ENCODE measurements around the gene ACO1.

ACO1 gene

DNA sequence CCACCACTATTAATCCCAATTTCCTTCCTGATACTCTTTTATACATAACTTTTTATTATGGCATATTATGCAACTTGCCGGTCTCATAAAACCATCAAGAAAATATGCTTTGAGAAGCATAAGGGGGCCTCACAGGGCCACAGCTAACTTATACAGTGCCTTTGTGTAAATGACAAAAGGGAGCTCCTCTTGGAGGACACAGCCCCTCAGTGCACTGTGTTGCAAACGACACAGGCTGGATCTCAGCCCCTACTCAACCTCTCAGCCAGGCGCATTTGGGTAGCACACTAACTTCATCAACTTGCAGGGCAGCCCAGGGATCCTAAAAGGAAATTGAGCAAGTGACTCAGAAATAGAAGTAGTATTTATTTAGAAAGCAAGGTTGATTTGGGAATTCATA is 106.2 kb downstream of the ACO1 start:
- DNase-seq (ENCODE audit: low spot score): no peak

DNA sequence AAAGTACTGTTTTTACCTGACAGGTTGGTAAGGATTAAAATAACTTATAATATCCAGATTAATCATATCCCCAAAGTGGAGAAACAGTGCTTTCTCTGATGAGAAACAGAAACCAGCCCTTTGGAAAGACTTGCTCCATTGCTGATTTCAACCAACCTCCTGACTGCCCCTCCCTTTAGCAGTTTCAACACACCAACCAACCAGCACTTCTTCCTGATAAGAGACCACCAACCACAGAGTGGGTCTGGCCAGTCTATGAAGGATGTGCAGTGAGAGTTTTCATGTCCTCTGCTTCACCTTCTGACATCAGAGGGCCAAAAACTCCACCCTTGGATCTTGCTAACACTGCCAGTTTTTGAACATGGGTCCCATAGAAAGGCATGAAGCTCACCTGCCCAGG is 113.5 kb downstream of the ACO1 start:
- no peak for DNase-seq (ENCODE audit: low spot score)

DNA sequence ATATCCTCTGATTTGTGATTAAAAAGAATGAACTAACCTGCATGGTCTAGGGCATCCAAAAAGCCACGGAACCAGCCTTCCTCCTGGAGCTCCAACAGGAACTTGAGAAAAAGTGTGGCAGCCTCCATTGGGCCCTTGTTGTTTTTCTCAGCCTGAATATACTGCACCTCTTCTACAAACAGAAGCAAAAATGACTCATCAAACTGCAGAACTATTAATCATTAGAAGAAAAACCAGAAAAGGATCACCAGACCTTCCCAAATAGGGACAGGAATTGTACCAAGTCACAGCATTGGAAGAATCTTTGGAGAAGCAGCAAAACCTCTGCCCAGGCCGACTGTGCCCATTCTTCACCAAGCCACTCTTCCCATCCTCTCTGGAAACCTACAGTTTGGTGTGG is 116.3 kb downstream of the ACO1 start:
- DNase-seq (ENCODE audit: low spot score): no peak

DNA sequence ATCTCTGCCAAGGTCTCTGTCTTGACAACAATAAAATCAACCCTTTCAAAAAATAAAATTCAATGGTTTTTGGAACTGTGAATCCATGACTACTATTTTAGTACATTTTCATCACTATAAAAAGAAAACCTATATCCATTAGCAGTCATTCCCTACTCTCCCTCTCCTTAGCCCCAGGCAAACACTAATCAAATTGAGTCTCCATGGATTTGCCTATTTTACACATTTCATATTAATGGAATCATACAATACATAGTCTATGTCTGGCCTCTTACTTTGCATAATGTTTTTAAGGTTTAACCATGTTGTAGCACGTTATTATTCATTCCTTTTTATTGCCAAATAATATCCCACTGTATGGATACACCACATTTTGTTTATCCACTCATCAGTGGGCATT is 117.4 kb downstream of the ACO1 start:
- no peak for DNase-seq (ENCODE audit: low spot score)

DNA sequence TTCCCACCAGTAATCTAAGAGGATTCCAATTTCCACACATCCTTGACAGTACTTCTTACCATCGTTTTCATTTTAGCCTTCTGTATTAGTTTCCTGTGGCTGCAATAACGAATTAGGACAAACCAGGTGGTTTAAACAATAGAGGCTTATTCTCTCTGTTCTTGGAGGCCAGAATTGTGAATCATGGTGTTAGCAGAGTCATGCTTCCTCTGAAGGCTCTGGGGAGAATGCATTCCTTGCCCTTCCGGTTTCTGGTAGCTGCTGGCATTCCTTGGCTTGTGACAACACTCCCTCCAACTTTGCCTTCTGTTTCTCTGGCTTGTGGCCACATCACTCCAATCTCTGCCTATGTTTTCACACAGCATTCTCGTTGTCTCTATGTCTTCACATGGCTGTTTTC is 118.0 kb downstream of the ACO1 start:
- DNase-seq (ENCODE audit: low spot score): no peak

DNA sequence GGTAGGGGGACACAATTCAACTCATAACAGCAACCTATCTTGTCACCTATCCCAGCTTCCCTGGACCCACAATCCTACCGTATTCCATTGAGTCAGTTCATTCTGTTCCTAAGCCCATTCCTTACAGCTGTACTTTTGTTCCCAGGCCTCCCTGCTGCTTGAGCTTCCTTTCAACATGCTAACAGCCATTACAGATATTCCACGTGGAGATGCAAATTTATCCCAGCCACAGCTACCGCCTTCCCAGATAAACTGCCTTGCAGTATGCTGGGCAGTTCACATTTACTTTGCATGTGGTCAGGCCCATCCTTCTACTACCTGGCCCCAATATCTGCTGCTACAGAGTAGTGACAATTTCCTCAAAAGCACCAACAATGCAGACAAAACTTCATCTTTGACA is 118.6 kb downstream of the ACO1 start:
- no peak for DNase-seq (ENCODE audit: low spot score)

Data from CD4-positive, alpha-beta T cell treated with Interleukin-6 at 100 ng/mL for 8 hours (primary cell).